Stimulated activated CD4-positive, alpha-beta T cell treated with anti-CD3 and anti-CD28 coated beads, Interleukin-4, amount 100 ng/mL, for 4 hours (primary cell): ENCODE results near the gene DCDC1.

ENCODE experiments used
- DNase-seq, 2 experiments: peaks; one replicate each; pipeline ENCODE4 v3.0.0-alpha.2; 2020

The DCDC1 gene

DNA sequence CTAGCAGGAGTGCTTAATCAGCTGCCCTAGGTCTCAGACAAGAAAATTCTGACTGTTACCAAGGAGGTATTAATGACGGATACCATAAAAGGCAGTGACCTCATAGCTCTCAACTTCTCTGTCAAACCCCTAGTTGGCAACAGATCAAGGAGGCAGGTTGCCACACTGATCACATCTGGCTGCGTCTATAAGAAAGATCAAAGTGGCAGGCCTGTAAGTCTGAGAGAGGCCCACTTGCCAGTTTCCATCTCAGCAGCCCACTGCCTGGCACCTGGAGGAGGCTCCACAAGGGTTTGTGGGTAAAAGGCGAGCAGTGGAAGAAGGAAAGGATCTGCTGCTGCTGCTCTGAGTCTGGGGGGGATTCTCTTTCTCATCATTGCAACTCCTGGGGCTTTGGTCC, 543.8 kb downstream of the DCDC1 start:
- no peak for DNase-seq

DNA sequence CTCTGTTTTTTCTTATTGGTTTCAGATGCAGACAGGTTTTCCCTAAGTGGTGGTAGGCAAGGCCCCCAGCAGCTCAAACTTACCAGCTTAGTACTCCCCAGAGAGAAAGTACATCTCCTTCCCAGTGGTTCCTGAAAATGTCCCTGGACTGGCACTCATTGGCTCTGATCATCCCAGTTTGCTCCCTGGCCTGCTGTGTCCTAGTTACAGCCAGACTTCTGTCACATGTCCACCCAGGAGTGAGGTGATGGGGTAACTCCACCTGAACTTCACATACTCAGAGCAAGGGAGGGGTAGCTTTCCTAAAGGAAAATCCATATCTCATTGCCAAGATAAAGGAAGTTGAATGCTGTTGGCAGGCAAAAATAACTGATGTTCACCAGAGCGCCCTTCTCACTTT, 546.4 kb downstream of the DCDC1 start:
- DNase-seq: no peak

DNA sequence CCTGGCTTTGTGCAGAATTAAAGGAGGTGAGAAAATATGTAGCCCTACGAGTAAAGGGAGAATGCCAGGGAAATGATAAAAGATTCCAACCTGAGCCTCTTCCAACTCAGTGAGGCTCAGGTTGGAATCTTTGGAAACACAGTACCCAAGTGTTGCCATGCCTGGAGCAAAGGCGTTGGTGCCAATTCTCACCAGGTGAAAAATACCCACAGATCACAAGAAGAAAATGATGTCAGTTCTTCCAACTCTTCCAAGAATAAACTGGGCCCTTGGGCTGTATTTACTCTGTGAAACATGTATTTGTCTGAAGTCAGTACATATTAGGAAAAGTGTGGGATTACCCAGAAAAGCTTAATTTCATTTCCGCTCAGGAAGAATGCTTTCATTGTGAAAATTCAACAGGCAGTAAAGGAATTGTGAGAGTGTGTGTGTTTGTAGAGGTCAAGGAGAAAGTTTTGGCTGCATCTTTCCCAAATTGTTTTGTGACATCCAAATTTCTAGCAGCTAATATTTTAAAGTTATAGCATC, 548.0 kb downstream of the DCDC1 start:
- no peak for DNase-seq

DNA sequence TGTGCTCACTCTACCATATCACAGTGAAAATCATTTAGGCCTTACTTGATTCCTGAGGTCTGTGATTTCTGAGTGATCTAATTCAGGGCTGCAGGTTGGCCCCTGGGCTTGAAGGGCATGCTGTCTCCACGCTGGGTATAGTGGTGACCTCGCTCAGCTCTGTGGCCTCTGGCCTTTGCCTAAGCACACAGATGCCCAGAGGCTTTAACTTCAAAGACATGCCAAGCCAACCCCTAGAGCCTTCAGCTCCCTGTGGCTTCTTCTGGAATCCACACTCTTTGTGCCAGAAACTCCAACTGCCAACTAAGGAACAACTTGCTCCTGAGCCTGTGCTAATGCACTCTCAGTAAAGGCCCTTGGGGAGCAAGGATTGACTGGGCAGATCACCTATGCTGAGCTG, 550.8 kb downstream of the DCDC1 start:
- DNase-seq: no peak

DNA sequence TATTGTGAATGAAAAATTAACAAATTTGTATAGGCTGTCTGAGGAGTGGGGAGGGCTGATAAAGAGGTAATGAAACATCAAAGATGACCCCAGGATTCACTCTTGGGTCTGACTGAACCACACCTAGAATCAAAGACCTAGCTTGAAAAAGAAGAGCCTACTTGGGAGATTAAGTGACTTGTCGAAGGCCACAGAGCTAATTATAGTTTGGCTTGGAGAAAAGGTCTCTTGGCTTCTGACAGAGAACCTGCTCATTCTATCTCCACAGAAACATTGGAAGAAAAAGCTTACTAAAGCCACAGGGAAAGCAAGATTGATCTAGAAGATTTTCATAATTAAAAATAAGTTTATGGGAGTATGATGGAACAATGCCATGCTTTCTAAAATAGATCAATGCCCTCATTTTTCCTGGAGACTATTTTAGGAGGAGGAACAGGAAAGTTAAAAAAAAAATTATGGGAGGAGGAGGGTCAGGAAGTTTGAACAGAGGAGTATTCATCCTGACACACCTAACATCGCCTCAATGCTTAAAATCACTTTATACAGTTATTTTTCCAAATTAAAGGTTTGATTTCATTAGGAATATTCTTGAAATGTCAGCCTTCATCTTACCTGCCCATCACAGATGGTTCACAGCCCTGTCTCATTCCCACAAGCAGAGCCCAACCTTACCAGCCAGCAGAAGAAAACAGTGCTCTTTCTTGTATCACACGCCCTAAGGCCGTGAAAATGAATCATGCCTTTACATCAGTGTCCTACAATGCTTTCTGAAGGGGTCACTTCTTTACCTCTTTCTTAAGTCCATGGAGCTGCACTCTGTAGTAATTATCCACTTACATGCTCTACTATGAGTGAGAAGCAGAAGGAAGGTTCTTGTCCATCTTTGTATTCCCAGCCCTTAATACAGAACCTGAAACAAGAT, 552.3 kb downstream of the DCDC1 start:
- DNase-seq: no peak

DNA sequence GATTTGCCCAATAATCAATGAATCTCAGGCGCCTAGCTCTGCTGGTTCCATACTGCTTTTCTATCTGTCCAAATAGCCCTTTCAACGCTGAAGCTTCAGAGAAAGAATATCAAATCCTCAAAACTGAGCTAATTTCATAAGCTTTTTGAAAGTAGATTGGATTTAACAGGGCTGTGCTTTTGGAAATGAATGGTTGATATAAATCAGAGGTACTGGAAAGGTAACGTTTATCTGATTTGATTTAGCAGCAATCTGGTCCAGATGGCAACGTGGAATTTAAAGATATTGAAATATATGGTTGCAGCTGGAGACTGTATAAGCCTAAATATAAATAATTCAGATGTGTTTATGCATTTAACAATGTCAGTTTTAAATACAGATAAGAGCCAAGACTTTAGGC, 553.9 kb downstream of the DCDC1 start:
- DNase-seq: no peak

DNA sequence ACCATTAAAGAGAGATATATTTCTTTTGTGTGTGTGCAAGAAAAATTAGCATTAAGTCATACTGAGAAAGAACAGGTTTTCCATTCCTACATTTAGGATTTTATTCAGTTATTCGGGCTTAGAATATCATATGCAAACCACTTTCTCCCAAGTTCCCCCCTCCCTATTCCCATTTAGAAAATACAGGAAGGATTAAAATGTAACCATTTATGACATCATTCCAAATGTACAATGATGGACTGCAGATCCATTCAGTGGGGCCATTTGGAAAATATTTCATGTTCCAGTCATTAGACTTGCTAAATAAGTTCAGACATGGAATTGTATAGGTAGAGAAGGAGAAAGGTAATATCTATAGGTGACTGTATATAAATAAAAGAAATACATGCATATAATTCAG, 554.8 kb downstream of the DCDC1 start:
- no peak for DNase-seq
